ENCODE data around the gene CA5A. TPM values are rescaled to one million over a fixed set of nuclear protein-coding genes. Genes with fewer than 3 reads are reported as not detected.

Gene CA5A
- total RNA-seq, 1 donor from 2014 or later = not detected

DNA sequence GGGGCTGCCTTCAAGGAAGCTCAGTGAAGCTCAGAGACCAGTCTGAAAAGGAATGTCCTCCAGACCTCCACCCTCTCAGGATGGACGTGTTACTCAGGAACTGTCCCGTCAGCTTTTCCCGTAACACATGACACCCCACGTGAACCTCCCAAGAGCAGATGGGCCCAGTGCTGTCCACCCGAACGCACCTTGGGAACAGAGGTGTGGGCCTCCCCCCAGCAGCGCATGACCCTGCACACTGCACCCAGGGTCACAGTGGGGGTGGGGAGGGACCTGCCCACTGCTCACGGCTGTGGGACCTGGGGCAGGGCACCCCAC lies 88.9 kb downstream of the CA5A start:
- no peak overlapping the region for H3K4me2 ChIP-seq (ENCODE audit: low read length)
- H3K4me1 Mint-ChIP-seq (ENCODE audit: low read depth, unreplicated experiment) = peaks cover 30% of the 10 kb centered on the region
- H3K4me3 Mint-ChIP-seq (ENCODE audit: unreplicated experiment) = no peak overlapping the region
- peaks cover 98% of the 10 kb centered on the region for H4K20me1 ChIP-seq (ENCODE audit: insufficient read depth, low read length)
- H3K9me3 ChIP-seq (ENCODE audit: insufficient read depth, low read depth, low read length) = no peaks in the 10 kb centered on the region
- DNase-seq (ENCODE audit: low read depth) = no peak
- no peaks in the 10 kb centered on the region for H3K27me3 Mint-ChIP-seq (ENCODE audit: low read depth, unreplicated experiment)
- TF ChIP-seq, protein P1, sequence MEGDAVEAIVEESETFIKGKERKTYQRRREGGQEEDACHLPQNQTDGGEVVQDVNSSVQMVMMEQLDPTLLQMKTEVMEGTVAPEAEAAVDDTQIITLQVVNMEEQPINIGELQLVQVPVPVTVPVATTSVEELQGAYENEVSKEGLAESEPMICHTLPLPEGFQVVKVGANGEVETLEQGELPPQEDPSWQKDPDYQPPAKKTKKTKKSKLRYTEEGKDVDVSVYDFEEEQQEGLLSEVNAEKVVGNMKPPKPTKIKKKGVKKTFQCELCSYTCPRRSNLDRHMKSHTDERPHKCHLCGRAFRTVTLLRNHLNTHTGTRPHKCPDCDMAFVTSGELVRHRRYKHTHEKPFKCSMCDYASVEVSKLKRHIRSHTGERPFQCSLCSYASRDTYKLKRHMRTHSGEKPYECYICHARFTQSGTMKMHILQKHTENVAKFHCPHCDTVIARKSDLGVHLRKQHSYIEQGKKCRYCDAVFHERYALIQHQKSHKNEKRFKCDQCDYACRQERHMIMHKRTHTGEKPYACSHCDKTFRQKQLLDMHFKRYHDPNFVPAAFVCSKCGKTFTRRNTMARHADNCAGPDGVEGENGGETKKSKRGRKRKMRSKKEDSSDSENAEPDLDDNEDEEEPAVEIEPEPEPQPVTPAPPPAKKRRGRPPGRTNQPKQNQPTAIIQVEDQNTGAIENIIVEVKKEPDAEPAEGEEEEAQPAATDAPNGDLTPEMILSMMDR (IDR thresholded peaks at IDR 0.05; ENCODE audit: insufficient read depth, low read depth, low read length) = no peak
- TF ChIP-seq EZH2 (IDR thresholded peaks at IDR 0.05; ENCODE audit: insufficient read depth, low read length) = no peak
- H3K4me1 ChIP-seq (ENCODE audit: insufficient read depth, low read length) = peaks cover 18% of the 10 kb centered on the region
- no peak overlapping the region for H3K4me3 ChIP-seq (ENCODE audit: insufficient read depth, low read depth, low read length)
- H3K36me3 ChIP-seq (ENCODE audit: insufficient read depth, low read length) = peaks cover 18% of the 10 kb centered on the region
- peaks cover 95% of the 10 kb centered on the region for H3K79me2 ChIP-seq (ENCODE audit: insufficient read depth, low read length)
- FAIRE-seq = no peak
- H3K27me3 ChIP-seq (ENCODE audit: insufficient read depth, low read length) = no peaks in the 10 kb centered on the region
- peaks cover 9% of the 10 kb centered on the region for H3K36me3 Mint-ChIP-seq (ENCODE audit: low read depth, unreplicated experiment)
- H3K9me3 Mint-ChIP-seq (ENCODE audit: unreplicated experiment) = peaks cover 3% of the 10 kb centered on the region
- H2AFZ ChIP-seq (ENCODE audit: low read depth, low read length) = no peak overlapping the region
- no peak overlapping the region for H3K27ac ChIP-seq (ENCODE audit: low read depth, low read length)
- H3K27ac Mint-ChIP-seq (ENCODE audit: unreplicated experiment) = no peak overlapping the region
- H3K9ac ChIP-seq (ENCODE audit: low read length) = no peak overlapping the region

DNA sequence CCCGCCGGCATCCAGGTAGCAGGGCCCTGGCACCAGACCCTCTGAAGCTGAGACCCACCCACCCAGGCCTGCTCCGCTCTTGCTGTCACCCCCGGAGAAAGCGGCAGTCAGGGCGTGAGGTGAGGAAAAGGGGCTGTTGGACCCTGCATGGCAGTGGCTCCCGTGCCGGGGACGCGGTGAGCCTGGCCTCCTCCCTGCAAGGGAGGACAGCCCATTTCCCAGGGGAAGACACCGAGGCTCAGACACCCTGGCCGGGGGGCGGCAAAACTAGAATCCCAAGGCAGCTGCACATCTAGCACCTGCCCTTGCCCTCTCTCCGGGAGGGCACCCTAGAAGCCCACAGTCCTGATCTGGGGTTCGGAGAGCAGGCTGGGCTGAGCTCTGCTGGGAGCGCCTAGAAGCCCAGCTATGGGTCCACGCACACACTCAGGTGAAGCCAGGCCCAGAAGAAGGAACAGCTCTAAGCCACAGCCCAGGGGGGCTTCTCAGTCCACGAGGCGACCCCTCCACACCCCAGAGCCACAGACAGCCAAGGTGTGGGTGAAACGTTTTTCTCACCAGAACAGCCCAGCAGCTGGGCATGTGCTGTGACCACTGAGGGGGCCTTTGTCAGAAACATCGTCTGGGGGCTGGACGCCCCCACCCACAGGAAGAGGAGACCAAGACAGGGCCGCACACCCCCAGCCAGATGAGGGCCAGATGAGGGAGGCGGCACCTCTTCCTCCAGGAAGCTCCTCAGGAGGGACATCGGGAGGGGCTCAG lies 89.4 kb downstream of the CA5A start:
- no peak overlapping the region for H3K4me2 ChIP-seq (ENCODE audit: low read length)
- Mint-ChIP-seq H3K4me3 (ENCODE audit: unreplicated experiment) (no peak overlapping the region), H3K27ac (ENCODE audit: unreplicated experiment) (no peak overlapping the region), H3K4me1 (ENCODE audit: low read depth, unreplicated experiment) (peaks cover 27% of the 10 kb centered on the region), H3K36me3 (ENCODE audit: low read depth, unreplicated experiment) (peaks cover 9% of the 10 kb centered on the region), H3K27me3 (ENCODE audit: low read depth, unreplicated experiment) (no peaks in the 10 kb centered on the region), H3K9me3 (ENCODE audit: unreplicated experiment) (peaks cover 3% of the 10 kb centered on the region)
- H2AFZ ChIP-seq (ENCODE audit: low read depth, low read length) = no peak overlapping the region
- H3K9me3 ChIP-seq (ENCODE audit: insufficient read depth, low read depth, low read length) = no peaks in the 10 kb centered on the region
- no peak overlapping the region for H3K4me3 ChIP-seq (ENCODE audit: insufficient read depth, low read depth, low read length)
- TF ChIP-seq EZH2 (IDR thresholded peaks at IDR 0.05; ENCODE audit: insufficient read depth, low read length) = no peak
- TF ChIP-seq, protein P1 (IDR thresholded peaks at IDR 0.05; ENCODE audit: insufficient read depth, low read depth, low read length) = no peak
- peaks cover 14% of the 10 kb centered on the region for H3K4me1 ChIP-seq (ENCODE audit: insufficient read depth, low read length)
- peaks cover 98% of the 10 kb centered on the region for H4K20me1 ChIP-seq (ENCODE audit: insufficient read depth, low read length)
- FAIRE-seq = no peak
- peaks cover 18% of the 10 kb centered on the region for H3K36me3 ChIP-seq (ENCODE audit: insufficient read depth, low read length)
- no peaks in the 10 kb centered on the region for H3K27me3 ChIP-seq (ENCODE audit: insufficient read depth, low read length)
- no peak for DNase-seq (ENCODE audit: low read depth)
- H3K79me2 ChIP-seq (ENCODE audit: insufficient read depth, low read length) = peaks cover 95% of the 10 kb centered on the region
- no peak overlapping the region for H3K9ac ChIP-seq (ENCODE audit: low read length)
- no peak overlapping the region for H3K27ac ChIP-seq (ENCODE audit: low read depth, low read length)
